Testis (tissue), 2 donors: ENCODE results near the gene FAM229B.

ENCODE experiments used
- CTCF ChIP-seq, 3 experiments: fragments of 450-650 bp in 2 of 3; fragments of 200-600 bp in 1 of 3; sonication (generic) in 1 of 3; IDR thresholded peaks; one replicate each; pipeline ENCODE4 v1.5.1; 2016 to 2019; ENCODE audit warnings: antibody characterized with exemption in 3 of 3, mild to moderate bottlenecking in 2 of 3, moderate library complexity in 1 of 3
- POLR2A ChIP-seq: fragments of 450-650 bp; IDR thresholded peaks from one replicate; pipeline ENCODE4 v1.6.1; 2017; ENCODE audit warnings: antibody characterized with exemption, mild to moderate bottlenecking, moderate library complexity

GRCh38 chr6:112081569-112081968, 5.8 kb upstream of the FAM229B start:
- TF ChIP-seq CTCF (IDR thresholded peaks at IDR 0.05) (no peak), POLR2A (no peak)
